ENCODE results near the gene DCDC2. TPM values are rescaled to one million over a fixed set of nuclear protein-coding genes. Genes with fewer than 3 reads are reported as not detected.

The DCDC2 gene
- polyA plus RNA-seq, 3 donors from 2014 or later, result not detected

Other genes starting within 250 kb of the DCDC2 start
- gene NRSN1, start 231.8 kb downstream of the DCDC2 start, polyA plus RNA-seq, result not detected
- gene MRS2, start 44.9 kb upstream of the DCDC2 start, polyA plus RNA-seq, result 10 to 100 TPM; 17.6 to 20.6 (median 17.8) TPM
- gene GPLD1, start 131.5 kb upstream of the DCDC2 start, polyA plus RNA-seq, result under 1 TPM in 1 of 3 donors, not detected in 2; 0.06 TPM
- gene ALDH5A1, start 136.9 kb upstream of the DCDC2 start, polyA plus RNA-seq, result 1 to 10 TPM; 3.6 to 8.7 (median 6.1) TPM